DMS79 treated with DMSO at 0.1 percent for 48 hours (cell line): ENCODE measurements around the gene GRK1.
A peak's percentile ranks its signal among the peaks of the same experiment; 100 is the strongest.

Experiments
- DNase-seq: peaks from one replicate; lab custom pipeline; 2025; lab: John Stamatoyannopoulos, UW

GRK1 gene

GRCh38 chr13:113650275-113650674 lies 16.7 kb upstream of the GRK1 start:
- DNase-seq = peak; percentile 91

- no peak for DNase-seq
These were observed 16.3 kb upstream of the GRK1 start for GRCh38 chr13:113650731-113651148.

GRCh38 chr13:113651511-113652403 lies 15.3 kb upstream of the GRK1 start:
- no peak for DNase-seq

- no peak for DNase-seq
These were observed 14.4 kb upstream of the GRK1 start for GRCh38 chr13:113652404-113653263.

- DNase-seq = peak; percentile 85
These were observed 13.5 kb upstream of the GRK1 start for GRCh38 chr13:113653264-113654174.

- no peak for DNase-seq
These were observed 12.9 kb upstream of the GRK1 start for GRCh38 chr13:113654175-113654560.

- DNase-seq = no peak
These were observed 12.3 kb upstream of the GRK1 start for GRCh38 chr13:113654591-113655345.

GRCh38 chr13:113655346-113656002 lies 11.5 kb upstream of the GRK1 start:
- DNase-seq = no peak

- no peak for DNase-seq
These were observed 10.9 kb upstream of the GRK1 start for GRCh38 chr13:113656003-113656588.

GRCh38 chr13:113656831-113657671 lies 10.0 kb upstream of the GRK1 start:
- no peak for DNase-seq

GRCh38 chr13:113657851-113658741 lies 8.9 kb upstream of the GRK1 start, which contains the start of gene ATP4B:
TSS of gene ATP4B (minus strand) at chr13:113658198. CDS start at chr13:113658144, 54 bp downstream.
- DNase-seq = no peak

- no peak for DNase-seq
These were observed 8.2 kb upstream of the GRK1 start for GRCh38 chr13:113658836-113659235.

GRCh38 chr13:113659337-113659736 lies 7.7 kb upstream of the GRK1 start:
- no peak for DNase-seq

GRCh38 chr13:113660066-113660465 lies 7.0 kb upstream of the GRK1 start:
- DNase-seq = no peak

- DNase-seq = no peak
These were observed 5.5 kb upstream of the GRK1 start for GRCh38 chr13:113661509-113661908.

- no peak for DNase-seq
These were observed 3.1 kb upstream of the GRK1 start for GRCh38 chr13:113663934-113664333.

- no peak for DNase-seq
These were observed 2.0 kb upstream of the GRK1 start for GRCh38 chr13:113664751-113665596.
